Gastroesophageal sphincter (tissue), 4 donors: ENCODE measurements around the gene MIER2. TPM values are rescaled to one million over a fixed set of nuclear protein-coding genes. Genes with fewer than 3 reads are reported as not detected.
"Not testable (repeated sequence)": the region's sequence is repeated elsewhere in the genome, so short reads cannot be mapped to it uniquely, and the experiment has no call there.

Source experiments
- ATAC-seq: fragments of 150-250 bp; one replicate; pipeline ENCODE4 v1.9.1; 2016; ENCODE audit warnings: mild to moderate bottlenecking, moderate library complexity
- H3K27ac ChIP-seq, 4 donors: fragments of 200-600 bp; sonication (generic) in 3 of 4; 1 replicate in 3 of 4; 2 replicates in 1 of 4; pipeline ENCODE4 v1.5.1; 2016 to 2019
- H3K27me3 ChIP-seq: fragments of 200-600 bp; sonication (generic); one replicate; pipeline ENCODE4 v1.5.1; 2019
- H3K36me3 ChIP-seq, 2 donors: fragments of 200-600 bp; sonication (generic); one replicate each; pipeline ENCODE4 v1.5.1; 2019; ENCODE audit warnings: control low read depth in 1 of 2
- H3K4me1 ChIP-seq, 3 donors: fragments of 200-600 bp; sonication (generic); 1 replicate in 2 of 3; 2 replicates in 1 of 3; pipeline ENCODE4 v1.5.1; 2016 to 2019; ENCODE audit warnings: control low read depth in 2 of 3
- H3K4me3 ChIP-seq, 2 donors: fragments of 200-600 bp; sonication (generic); one replicate each; pipeline ENCODE4 v1.5.1; 2019; ENCODE audit warnings: mild to moderate bottlenecking in 1 of 2, moderate library complexity in 1 of 2
- H3K9me3 ChIP-seq, 3 donors: fragments of 200-600 bp; sonication (generic); one replicate each; pipeline ENCODE4 v1.5.1; 2017 to 2019; ENCODE audit warnings: control low read depth in 2 of 3
- CTCF ChIP-seq, 4 experiments: fragments of 200-600 bp in 2 of 4; fragments of 450-650 bp in 2 of 4; sonication (generic) in 1 of 4; IDR thresholded peaks; one replicate each; pipeline ENCODE4 v1.5.1; 2017 to 2019; ENCODE audit warnings: antibody characterized with exemption in 4 of 4, mild to moderate bottlenecking in 2 of 4, moderate library complexity in 2 of 4
- EP300 ChIP-seq: sonication (generic); formaldehyde crosslinking; IDR thresholded peaks from one replicate; pipeline ENCODE4 v1.6.1; 2017; ENCODE audit warnings: antibody characterized with exemption, mild to moderate bottlenecking
- POLR2A ChIP-seq, 2 donors: fragments of 450-650 bp; IDR thresholded peaks; one replicate each; pipeline ENCODE4 v1.6.1; 2017; ENCODE audit warnings: antibody characterized with exemption in 2 of 2, mild to moderate bottlenecking in 2 of 2, moderate library complexity in 1 of 2
- POLR2AphosphoS5 ChIP-seq: sonication (generic); formaldehyde crosslinking; IDR thresholded peaks from one replicate; pipeline ENCODE4 v1.6.1; 2017; ENCODE audit warnings: antibody characterized with exemption
- WGBS, 2 donors: methylation state at CpG; one replicate each; pipeline ENCODE4 v1.1.5; 2018; ENCODE audit warnings: low coverage in 1 of 2; 5-methylcytosine and 5-hydroxymethylcytosine counted together
- total RNA-seq, 4 donors: library from RNA; depleted of rRNA; stranded (reverse); fragments of >200 nt; gene quantifications; one replicate each; pipeline ENCODE4 v1.1.0, GENCODE V29; 2016

Gene MIER2
- total RNA-seq, 4 donors from 2014 or later, result 8.3 to 24.0 (median 20.1) TPM

GRCh38 chr19:390386-391206 is 46.0 kb upstream of the MIER2 start:
- H3K4me1 ChIP-seq, result no peaks in the 10 kb centered on the region
- 93 to 95% methylated on average over 4 to 13 of the region's 30 CpGs for WGBS, 2 donors
- ATAC-seq, result no peak

DNA sequence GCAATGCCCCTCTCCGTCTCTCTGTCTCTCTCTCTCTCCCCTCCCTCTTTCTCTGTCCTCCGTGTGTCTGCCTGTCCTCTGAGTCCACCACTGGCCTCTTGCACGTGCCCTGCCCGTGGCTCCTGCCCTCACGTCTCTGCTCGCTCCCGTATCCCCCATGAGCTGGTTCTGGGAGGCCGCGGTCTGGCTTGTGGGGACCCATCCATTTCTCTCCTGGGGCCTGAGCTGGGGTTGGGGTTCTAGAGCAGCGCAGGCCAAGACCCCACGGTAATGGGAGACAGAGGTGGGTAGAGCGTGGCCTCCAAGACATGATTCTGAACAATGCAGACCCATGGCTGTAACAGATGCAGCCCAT is 45.3 kb upstream of the MIER2 start:
- Histone ChIP-seq H3K4me1 (no peaks in the 10 kb centered on the region), H3K9me3 (no peaks in the 10 kb centered on the region), H3K4me3 (no peak overlapping the region), H3K36me3 (no peaks in the 10 kb centered on the region), H3K27me3 (peaks cover 27% of the 10 kb centered on the region), H3K27ac (no peak overlapping the region)
- ATAC-seq, result no peak
- 51 to 54% methylated on average over 2 to 3 of the region's 12 CpGs for WGBS, 2 donors
- TF ChIP-seq POLR2A (IDR thresholded peaks at IDR 0.05), result no peak
- TF ChIP-seq EP300, result no peak
- no peak for TF ChIP-seq CTCF (IDR thresholded peaks at IDR 0.05)
- TF ChIP-seq POLR2AphosphoS5, result no peak

More at GRCh38 chr19:390386-391206, 46.0 kb upstream of the MIER2 start:
- Histone ChIP-seq H3K4me3 (no peak overlapping the region), H3K27ac (no peak overlapping the region), H3K27me3 (peaks cover 26% of the 10 kb centered on the region), H3K9me3 (no peaks in the 10 kb centered on the region), H3K36me3 (no peaks in the 10 kb centered on the region)
- no peak for TF ChIP-seq EP300
- no peak for TF ChIP-seq CTCF (IDR thresholded peaks at IDR 0.05)
- TF ChIP-seq POLR2AphosphoS5, result no peak

GRCh38 chr19:389255-389934 is 44.8 kb upstream of the MIER2 start:
- Histone ChIP-seq H3K27me3 (peaks cover 32% of the 10 kb centered on the region), H3K27ac (no peak overlapping the region), H3K36me3 (no peaks in the 10 kb centered on the region), H3K4me3 (no peak overlapping the region), H3K9me3 (no peaks in the 10 kb centered on the region), H3K4me1 (no peaks in the 10 kb centered on the region)
- ATAC-seq, result no peak
- 53 to 73% methylated on average over 7 to 8 of the region's 21 CpGs for WGBS, 2 donors
- no peak for TF ChIP-seq POLR2A (IDR thresholded peaks at IDR 0.05)
- no peak for TF ChIP-seq POLR2AphosphoS5
- no peak for TF ChIP-seq CTCF (IDR thresholded peaks at IDR 0.05)
- TF ChIP-seq EP300, result no peak

DNA sequence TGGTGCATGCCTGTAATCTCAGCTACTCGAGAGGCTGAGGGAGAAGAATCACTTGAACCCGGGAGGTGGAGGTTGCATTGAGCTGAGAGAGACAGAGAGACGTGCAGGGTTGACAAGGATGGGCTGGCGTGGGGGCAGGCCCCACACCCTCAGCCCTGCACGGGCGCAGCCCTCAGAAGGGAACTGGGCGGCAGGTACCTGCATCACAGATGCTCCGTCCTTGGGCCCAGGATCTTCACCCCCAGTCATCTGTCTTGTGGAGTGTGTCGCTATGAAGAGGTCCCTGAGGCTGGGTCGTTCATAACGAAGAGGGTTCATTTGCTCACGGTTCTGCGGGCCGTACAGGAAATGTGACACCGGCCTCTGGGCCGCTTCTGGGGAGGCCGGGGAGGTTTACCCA is 44.1 kb upstream of the MIER2 start:
- peaks cover 0 to 4% (median 0%) of the 10 kb centered on the region in 3 donors for H3K4me1 ChIP-seq
- no peak overlapping the region for H3K4me3 ChIP-seq
- no peak for ATAC-seq
- H3K27me3 ChIP-seq, result peaks cover 39% of the 10 kb centered on the region
- TF ChIP-seq POLR2AphosphoS5, result no peak
- TF ChIP-seq POLR2A (IDR thresholded peaks at IDR 0.05), result no peak
- no peak for TF ChIP-seq CTCF (IDR thresholded peaks at IDR 0.05)
- no peak for TF ChIP-seq EP300
- no peak overlapping the region for H3K27ac ChIP-seq
- H3K9me3 ChIP-seq, result no peaks in the 10 kb centered on the region
- 90% methylated on average over 6 of the region's 17 CpGs; no CpG with 5 or more reads in 1 of the 2 donors for WGBS, 2 donors
- no peaks in the 10 kb centered on the region for H3K36me3 ChIP-seq

DNA sequence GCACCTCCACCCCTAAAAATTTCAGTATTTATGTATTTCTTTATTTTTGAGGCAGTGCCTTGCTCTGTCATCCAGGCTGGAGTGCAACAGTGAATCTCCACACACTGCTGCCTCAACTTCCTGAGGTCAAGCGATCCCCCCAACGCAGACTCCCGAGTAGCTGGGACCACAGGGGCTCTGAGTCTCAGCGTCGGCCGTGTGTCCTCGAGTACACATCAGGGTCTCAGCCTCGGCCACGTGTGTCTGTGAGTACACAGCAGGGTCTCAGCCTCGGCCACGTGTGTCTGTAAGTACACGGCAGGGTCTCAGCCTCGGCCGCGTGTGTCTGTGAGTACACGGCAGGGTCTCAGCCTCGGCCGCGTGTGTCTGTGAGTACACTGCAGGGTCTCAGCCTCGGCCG is 43.2 kb upstream of the MIER2 start:
- H3K4me3 ChIP-seq, result no peak overlapping the region
- 89% methylated on average over 10 of the region's 21 CpGs; no CpG with 5 or more reads in 1 of the 2 donors for WGBS, 2 donors

GRCh38 chr19:386632-387301 is 42.2 kb upstream of the MIER2 start:
- H3K4me1 ChIP-seq, H3K4me3 ChIP-seq, H3K36me3 ChIP-seq, ATAC-seq, H3K27ac ChIP-seq, H3K9me3 ChIP-seq: not testable (repeated sequence)
- peaks cover 56% of the 10 kb centered on the region for H3K27me3 ChIP-seq
- 38% methylated on average over 9 of the region's 22 CpGs; no CpG with 5 or more reads in 1 of the 2 donors for WGBS, 2 donors

More for the DNA sequence above, 43.2 kb upstream of the MIER2 start:
- peaks cover 0 to 6% (median 0%) of the 10 kb centered on the region in 3 donors for H3K4me1 ChIP-seq
- no peak overlapping the region for H3K27ac ChIP-seq
- no peak for ATAC-seq
- TF ChIP-seq POLR2A (IDR thresholded peaks at IDR 0.05) (no peak), EP300 (no peak), POLR2AphosphoS5 (no peak), CTCF (IDR thresholded peaks at IDR 0.05) (no peak)
- no peaks in the 10 kb centered on the region for H3K9me3 ChIP-seq
- H3K36me3 ChIP-seq, result no peaks in the 10 kb centered on the region
- peaks cover 48% of the 10 kb centered on the region for H3K27me3 ChIP-seq

GRCh38 chr19:386189-386588 is 41.6 kb upstream of the MIER2 start:
- not testable (repeated sequence) for H3K4me1 ChIP-seq, H3K9me3 ChIP-seq, H3K4me3 ChIP-seq, H3K36me3 ChIP-seq, ATAC-seq, H3K27ac ChIP-seq
- WGBS, 2 donors, result 56% methylated on average over 2 to 8 of the region's 8 CpGs
- peaks cover 57% of the 10 kb centered on the region for H3K27me3 ChIP-seq
